ENCODE results near the gene TGFBR2. TPM values are rescaled to one million over a fixed set of nuclear protein-coding genes. Genes with fewer than 3 reads are reported as not detected.

Gene TGFBR2
- total and polyA plus RNA-seq, 10 of the 15 experiments (the other 5 are each of a cell fraction or from before 2014, with no cell fraction given) = 0.02 to 0.98 (median 0.18) TPM; not detected in 1

DNA sequence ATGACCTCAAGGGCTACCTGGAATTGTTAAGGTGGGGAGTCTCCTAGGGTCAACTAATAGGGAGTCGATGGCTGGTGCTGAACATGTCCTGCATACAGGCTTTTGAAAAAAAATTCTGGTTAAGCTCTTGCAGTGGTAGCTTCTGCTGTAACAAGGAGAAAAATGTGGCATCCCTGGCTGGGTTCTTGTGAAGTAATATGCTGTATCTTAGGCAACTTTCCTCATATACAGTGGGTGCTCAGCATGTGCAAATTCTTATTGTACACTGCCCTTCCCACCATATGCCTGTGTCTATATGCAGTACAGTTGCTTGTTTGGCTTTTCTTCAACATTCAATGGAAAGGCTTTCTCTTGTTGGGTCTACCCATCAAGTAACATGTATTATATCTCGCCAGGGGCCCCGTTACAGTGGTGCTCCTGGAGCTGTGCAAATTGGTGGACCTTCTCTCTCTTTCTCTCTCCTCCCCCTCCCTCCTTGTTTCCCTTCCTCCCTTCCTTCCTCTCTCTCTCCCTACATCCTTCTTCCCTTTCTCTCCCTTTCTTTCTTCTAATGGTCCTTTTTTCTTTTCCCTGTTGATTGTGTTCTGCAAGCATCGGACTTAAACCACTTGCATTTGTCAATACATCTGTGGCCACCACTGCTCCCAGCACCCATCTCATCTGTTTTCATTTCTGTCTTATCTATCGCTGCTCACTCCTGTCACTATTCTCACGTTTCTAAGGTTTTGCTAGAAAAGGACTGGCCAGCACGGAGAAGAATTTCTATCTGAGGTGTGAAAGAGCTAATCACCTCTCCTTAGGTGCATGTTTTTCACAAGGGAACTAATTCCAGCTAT, 35.2 kb downstream of the TGFBR2 start:
- H3K4me2 ChIP-seq (ENCODE audit: control insufficient read depth, insufficient read depth) = no peak overlapping the region
- TF ChIP-seq, protein P1, sequence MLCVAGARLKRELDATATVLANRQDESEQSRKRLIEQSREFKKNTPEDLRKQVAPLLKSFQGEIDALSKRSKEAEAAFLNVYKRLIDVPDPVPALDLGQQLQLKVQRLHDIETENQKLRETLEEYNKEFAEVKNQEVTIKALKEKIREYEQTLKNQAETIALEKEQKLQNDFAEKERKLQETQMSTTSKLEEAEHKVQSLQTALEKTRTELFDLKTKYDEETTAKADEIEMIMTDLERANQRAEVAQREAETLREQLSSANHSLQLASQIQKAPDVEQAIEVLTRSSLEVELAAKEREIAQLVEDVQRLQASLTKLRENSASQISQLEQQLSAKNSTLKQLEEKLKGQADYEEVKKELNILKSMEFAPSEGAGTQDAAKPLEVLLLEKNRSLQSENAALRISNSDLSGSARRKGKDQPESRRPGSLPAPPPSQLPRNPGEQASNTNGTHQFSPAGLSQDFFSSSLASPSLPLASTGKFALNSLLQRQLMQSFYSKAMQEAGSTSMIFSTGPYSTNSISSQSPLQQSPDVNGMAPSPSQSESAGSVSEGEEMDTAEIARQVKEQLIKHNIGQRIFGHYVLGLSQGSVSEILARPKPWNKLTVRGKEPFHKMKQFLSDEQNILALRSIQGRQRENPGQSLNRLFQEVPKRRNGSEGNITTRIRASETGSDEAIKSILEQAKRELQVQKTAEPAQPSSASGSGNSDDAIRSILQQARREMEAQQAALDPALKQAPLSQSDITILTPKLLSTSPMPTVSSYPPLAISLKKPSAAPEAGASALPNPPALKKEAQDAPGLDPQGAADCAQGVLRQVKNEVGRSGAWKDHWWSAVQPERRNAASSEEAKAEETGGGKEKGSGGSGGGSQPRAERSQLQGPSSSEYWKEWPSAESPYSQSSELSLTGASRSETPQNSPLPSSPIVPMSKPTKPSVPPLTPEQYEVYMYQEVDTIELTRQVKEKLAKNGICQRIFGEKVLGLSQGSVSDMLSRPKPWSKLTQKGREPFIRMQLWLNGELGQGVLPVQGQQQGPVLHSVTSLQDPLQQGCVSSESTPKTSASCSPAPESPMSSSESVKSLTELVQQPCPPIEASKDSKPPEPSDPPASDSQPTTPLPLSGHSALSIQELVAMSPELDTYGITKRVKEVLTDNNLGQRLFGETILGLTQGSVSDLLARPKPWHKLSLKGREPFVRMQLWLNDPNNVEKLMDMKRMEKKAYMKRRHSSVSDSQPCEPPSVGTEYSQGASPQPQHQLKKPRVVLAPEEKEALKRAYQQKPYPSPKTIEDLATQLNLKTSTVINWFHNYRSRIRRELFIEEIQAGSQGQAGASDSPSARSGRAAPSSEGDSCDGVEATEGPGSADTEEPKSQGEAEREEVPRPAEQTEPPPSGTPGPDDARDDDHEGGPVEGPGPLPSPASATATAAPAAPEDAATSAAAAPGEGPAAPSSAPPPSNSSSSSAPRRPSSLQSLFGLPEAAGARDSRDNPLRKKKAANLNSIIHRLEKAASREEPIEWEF (IDR thresholded peaks at IDR 0.05; ENCODE audit: insufficient replicate concordance, low read depth, low read length) = no peak

More for the DNA sequence above, 35.2 kb downstream of the TGFBR2 start:
- 78% methylated on average over 7 of the region's 7 CpGs for WGBS (ENCODE audit: insufficient coverage, insufficient replicate concordance, low lambda C conversion rate, missing lambda C conversion rate)
- H3K4me3 ChIP-seq = no peak overlapping the region
- no peak overlapping the region for H3K27ac ChIP-seq (ENCODE audit: control insufficient read depth, insufficient read depth)
- no peaks in the 10 kb centered on the region; a peak in 1 of 4 replicates for H3K27me3 ChIP-seq (replicated peaks in 1 of 2; ENCODE audit: control insufficient read depth in 2 of 2, insufficient read depth in 2 of 2, low read length in 1 of 2)
- no peaks in the 10 kb centered on the region for H3K79me2 ChIP-seq (ENCODE audit: control insufficient read depth, insufficient read depth, low read length)
- ATAC-seq (no peak), FAIRE-seq (no peak), DNase-seq (ENCODE audit: low read depth, low spot score) (no peak)
- CTCF ChIA-PET = interaction anchor here (0.9 kb wide), 1 partner anchor 30 kb away, joined by 3 read pairs; no protein-coding TSS in a partner anchor
- no peaks in the 10 kb centered on the region for H4K20me1 ChIP-seq (ENCODE audit: control insufficient read depth, insufficient read depth)
- H3K36me3 ChIP-seq (ENCODE audit: control insufficient read depth in 2 of 2, insufficient read depth in 2 of 2, low read length in 1 of 2) = no peaks in the 10 kb centered on the region
- SMC1A ChIA-PET (ENCODE audit: uncharacterized antibody, unreplicated experiment) = interaction anchor here (0.9 to 4.6 kb wide), 3 partner anchors 10 to 21 kb away, joined by 3 to 23 read pairs (median 4); no protein-coding TSS in a partner anchor
- in situ Hi-C loops (cut with MboI) (no loop called here), intact Hi-C loops (cut with micrococcal nuclease; ENCODE audit: unreplicated experiment) (no loop called here)
- no TSS peak for BruUV-seq (replicated peaks)
- H3K4me1 ChIP-seq (ENCODE audit: control insufficient read depth, insufficient read depth, low read length) = peaks cover 28% of the 10 kb centered on the region
- no peaks in the 10 kb centered on the region; the same call in 2 of the 3 replicates for H3K9me3 ChIP-seq (replicated peaks; ENCODE audit: control insufficient read depth, insufficient read depth, low read length)
- RAD21 ChIA-PET (ENCODE audit: unreplicated experiment) = no interaction called here
- POLR2A ChIA-PET = interaction anchor here (0.6 kb wide), 1 partner anchor 1319 kb away, joined by 12 read pairs; no protein-coding TSS in a partner anchor
- no peak overlapping the region for H3K9ac ChIP-seq (ENCODE audit: control insufficient read depth, insufficient read depth, low read length)
- no peak overlapping the region for H2AFZ ChIP-seq (ENCODE audit: control insufficient read depth, low read depth, low read length)
